ENCODE results near the gene SPIRE2.
"Not testable (repeated sequence)": the region's sequence is repeated elsewhere in the genome, so short reads cannot be mapped to it uniquely, and the experiment has no call there.

Gene SPIRE2

DNA sequence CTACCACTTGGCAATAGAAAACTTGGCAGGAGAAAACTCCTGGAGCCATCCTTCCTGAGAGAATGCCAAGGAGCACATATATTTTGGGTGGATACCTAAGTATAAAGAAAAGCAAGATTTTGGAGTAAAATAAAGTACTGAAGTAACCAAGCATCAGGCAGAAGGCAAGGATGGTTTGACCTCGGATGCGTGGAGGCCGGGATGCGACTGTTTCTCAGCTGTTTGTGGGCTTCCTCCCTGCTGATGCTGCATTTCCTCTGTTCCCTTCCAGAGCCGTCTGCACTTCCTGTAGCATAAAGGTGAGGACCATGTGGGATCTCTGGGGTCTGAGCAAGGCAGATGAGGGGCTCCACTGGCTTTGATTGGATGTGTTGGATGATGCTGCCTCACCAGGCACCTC lies 39.6 kb downstream of the SPIRE2 start:
- no peak for DNase-seq

DNA sequence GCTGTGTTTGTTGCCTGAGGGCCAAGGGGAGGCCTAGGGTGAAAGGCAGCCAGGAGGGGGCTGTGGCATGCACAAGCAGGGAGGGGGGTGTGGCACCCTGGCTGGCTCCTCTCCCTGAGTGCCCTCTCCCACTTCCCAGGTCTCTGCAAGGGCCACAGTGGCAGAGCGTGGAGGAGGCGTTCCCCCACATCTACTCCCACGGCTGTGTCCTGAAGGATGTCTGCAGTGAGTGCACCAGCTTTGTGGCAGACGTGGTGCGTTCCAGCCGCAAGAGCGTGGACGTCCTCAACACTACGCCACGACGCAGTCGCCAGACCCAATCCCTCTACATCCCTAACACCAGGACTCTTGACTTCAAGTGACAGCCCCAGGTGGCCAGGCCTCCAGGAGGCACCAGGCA lies 41.6 kb downstream of the SPIRE2 start:
- no peak for DNase-seq

DNA sequence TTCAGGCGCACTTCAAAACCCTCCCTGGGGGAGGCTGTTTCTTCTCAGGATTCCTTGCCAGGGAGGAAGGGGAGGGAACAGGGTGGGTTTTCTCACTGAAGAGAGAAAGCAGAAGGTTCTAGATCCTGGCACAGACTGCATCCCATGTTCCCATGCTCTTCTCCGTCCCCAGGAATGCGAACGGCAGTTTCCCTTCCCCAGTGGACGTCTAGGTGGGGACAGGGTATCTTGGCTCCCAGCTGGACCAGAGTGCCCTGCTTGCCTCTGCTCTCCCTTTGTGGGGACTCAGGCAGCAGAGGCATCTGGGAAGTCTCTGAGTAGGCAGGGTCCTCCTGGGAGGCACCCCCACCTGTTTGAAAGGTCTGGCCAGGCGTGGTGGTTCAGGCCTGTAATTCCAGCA lies 42.2 kb downstream of the SPIRE2 start:
- no peak for DNase-seq

DNA sequence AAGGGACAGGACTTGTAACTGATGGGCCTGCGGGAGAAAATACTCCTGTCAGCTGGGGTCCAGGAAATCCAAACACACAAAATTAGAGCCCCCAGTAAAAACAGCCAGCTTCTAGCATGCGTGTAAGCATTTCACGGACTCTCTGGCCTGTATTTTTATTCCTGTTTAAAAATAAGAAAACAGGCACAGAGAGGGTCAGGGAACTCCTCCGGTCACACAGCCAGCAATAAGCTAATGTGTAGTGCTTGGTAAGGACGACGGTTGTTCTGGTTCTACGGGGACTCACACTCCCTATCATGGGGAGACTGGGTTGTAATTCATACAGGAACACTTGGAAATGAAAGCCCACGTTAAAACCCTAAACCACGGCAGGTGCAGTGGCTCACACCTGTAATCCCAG lies 43.6 kb downstream of the SPIRE2 start:
- DNase-seq: no peak

DNA sequence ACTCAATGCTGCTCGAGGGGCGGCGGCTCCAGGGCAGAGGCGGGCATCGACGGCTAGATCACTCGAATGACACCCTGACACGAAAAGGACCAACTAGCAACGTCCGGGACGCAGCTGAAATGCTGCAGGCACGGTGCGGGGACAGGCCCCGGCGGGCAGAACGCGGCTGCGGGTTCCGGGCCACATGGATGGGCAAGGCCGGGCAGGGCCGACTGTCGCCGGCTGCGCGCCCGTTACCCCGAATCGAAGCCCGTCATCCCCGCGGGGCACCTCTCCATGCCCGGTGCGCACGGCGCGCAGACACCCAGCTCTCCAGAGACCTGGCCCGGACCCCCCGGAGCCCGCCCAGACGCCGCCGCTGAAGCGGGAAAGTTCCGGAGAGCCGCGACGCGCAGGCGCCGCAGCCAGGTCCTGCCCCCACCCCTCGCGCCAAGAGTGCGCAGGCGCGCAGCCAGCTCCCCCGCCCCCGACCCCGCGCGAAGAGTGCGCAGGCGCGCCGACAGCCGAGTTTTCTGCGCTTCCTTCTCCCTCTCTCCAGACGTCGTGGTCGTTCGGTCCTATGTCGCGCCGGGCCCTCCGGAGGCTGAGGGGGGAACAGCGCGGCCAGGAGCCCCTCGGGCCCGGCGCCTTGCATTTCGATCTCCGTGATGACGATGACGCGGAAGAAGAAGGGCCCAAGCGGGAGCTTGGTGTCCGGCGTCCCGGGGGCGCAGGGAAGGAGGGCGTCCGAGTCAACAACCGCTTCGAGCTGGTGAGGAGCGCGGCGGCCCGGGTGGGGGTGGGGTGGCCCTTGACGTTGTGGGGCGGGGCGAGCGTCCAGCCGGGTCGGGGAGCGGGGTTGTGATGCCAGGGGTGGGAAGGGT lies 45.1 kb downstream of the SPIRE2 start, which contains the start of gene TCF25:
TSS of gene TCF25 (plus strand) at position 484 of the 863 bp plus-strand sequence. CDS start at position 560, 76 bp downstream.
- peak; percentile 33 for DNase-seq

DNA sequence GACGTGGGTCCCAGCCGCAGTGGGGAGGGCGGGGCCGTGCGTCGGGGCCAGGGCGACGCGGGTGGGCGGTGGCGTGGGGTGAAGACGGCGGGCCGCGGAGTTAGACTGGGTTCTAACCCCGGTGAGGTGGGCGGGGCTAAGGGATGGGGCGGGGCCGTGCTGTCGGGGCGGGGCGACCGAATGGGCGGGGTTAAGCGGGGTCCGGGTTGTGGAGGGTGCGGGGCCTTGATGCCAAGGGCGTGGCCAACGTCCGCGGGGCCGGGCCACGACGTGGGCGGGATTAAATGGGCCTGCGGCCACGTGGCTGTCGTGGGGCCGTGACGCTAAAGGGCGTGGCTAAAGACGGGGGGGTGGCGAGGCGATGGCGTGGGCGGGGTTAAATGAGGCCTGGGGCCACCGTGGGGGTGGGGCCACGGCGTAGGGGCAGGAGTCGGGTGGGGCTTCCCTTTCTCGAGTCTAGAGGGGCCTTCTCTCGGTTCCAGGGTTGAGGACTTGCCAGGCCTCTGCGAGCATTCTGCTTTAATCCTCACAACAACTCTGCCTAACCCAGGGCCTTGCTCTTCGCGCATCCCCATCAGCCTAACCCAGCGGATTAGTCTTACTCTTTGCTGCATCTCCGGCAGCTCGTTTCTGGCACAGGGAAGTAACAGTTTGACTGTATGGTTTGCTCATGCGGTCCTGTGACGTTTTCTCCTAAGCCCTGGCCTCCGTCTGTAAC lies 45.9 kb downstream of the SPIRE2 start:
- peak; percentile 4 for DNase-seq

DNA sequence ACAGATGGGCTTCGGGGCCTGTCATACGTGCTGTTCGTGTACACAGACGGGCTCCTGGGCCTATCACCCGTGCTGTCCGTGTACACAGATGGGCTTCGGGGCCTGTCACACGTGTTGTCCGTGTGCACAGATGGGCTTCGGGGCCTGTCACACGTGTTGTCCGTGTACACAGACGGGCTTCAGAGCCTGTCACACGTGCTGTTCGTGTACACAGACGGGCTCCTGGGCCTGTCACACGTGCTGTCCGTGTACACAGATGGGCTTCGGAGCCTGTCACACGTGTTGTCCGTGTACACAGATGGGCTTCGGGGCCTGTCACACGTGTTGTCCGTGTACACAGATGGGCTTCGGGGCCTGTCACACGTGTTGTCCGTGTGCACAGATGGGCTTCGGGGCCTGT lies 50.8 kb downstream of the SPIRE2 start:
- DNase-seq: not testable (repeated sequence)

DNA sequence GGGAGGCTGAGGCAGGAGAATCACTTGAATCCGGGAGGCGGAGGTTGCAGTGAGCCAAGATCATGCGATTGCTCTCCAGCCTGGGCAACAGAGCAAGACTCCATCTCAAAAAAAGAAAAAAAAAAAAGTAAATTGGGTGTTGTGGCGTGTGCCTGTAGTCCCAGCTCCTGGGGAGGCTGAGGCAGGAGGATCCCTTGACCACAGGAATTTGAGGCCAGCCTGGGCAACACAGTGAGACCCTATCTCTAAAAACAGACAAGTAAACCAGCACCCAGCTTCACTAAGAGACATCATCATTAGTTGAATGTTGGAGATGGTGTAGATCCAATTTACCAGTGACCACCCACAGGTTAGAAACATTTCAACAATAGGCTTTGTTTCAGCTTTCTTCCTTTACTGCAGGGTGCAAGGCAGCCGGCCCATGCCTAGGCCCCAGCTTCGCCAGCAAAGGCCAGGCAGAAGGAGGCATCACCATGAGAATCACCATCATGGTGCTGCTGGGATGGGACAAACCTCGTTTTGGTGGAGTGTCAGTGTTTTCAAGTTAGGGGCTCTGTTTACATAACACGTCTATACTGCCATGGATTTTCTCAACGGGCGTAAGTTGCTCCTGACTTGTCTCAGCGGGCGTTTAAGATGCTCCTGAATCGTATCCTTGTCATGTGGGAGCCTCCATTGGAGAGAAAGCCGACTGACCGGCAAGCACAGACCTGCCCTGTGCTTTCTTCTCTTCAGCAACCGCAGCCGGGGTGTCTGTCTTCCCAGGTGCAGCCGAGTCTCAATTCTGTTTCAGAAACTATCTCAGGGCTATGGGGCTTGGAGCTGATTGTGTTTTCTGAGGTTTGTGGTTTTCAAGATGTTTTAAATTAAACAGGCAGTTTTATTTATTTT lies 52.4 kb downstream of the SPIRE2 start:
- no peak for DNase-seq

DNA sequence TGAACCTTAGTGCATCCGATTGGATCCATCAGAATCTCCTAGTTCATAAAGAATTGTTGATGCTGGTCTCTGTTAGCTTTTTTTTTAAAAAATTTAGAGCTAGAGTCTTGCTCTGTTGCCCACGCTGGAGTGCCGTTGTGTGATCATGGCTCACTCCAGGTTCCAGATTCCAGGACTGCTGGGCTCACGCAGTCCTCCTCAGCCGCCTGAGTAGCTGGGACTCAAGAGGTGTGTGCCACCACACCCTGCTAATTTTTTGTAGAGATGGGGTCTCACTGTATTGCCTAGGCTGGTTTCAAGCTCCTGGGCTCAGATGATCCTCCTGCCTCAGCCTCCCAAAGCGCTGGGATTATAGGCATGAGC lies 53.1 kb downstream of the SPIRE2 start:
- DNase-seq: no peak

DNA sequence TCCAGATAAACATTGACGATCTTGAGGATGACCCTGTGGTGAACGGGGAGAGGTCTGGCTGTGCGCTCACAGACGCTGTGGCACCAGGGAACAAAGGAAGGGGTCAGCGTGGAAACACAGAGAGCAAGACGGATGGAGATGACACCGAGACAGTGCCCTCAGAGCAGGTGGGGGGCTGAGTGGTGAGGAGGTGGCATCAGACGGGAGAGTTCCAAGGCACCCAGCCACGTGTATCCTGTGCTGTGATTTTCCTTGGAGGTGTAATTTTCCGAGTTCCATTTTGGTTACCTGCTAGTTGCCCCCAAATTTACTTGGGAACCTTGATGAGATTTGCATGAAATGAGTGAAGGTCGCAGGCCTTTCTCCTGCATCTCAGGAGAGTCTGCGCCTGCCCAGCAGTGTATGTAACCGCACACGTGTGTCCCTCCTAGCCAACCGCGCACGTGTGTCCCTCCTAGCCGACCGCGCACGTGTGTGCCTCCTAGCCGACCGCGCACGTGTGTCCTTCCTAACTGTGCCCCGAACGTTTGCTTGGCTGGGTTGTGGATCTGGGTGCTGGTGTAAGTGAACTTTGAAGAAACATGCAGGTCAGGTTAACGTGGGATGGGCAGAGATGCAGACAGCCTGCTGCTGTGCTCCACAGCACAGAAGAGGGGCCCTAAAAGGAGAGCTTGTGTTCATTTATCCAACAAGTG lies 55.2 kb downstream of the SPIRE2 start:
- DNase-seq: no peak

DNA sequence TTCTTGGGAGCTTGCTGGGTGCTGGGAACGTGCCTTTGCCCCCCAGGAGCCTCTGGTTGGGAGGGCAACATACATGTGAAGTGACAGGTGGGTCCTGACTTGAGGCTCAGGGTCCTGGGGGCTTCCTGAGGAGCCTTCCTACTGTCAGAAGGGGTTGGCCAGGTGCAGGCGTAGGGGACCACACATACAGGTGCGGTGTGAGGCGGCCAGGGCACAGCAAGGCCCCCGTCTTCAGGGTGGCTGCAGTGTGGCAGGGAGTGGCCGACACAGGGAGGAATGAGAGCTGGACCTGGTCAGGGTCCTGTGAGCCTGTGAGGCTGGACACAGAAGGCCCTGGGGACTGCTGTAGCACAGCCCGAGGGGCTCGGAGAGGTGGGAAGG lies 55.8 kb downstream of the SPIRE2 start:
- no peak for DNase-seq

DNA sequence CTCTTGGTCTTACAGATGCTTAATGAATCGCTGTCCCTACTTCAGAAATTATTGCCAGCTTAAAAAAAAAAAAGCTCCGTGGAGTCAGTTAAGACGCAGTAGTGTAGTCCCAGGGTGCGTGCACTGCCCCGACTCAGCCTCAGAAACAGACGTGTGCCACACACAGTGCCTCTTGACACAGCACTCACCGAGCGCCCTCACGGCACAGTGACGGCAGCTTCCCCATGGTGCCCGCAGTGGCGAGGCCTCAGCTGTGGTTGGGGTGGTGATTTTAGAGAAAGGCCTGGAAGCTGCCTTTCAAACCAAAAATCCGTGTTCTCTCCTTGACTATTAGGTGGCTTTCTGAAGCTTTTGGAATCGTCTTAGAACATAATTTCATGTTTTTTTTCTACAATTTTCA lies 59.0 kb downstream of the SPIRE2 start:
- no peak for DNase-seq

DNA sequence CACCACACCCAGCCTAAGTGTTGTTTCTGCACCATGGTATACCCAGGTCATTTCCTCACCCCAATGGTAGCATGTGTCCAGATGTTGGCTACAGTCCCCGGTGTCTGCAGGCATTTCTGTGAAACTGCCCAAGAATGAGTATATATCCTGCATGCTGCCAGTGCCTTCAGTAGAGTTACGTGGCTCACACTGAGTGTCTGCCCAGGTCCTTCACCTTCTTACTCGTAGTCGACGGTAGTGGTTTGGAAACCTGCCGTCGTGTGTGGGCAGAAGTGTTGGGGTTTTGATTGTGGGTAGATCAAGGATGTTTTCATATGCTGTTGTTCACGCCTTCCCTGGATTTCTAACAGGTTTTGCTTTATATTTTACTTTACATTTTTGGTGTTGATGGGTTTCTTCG lies 61.9 kb downstream of the SPIRE2 start:
- DNase-seq: no peak

DNA sequence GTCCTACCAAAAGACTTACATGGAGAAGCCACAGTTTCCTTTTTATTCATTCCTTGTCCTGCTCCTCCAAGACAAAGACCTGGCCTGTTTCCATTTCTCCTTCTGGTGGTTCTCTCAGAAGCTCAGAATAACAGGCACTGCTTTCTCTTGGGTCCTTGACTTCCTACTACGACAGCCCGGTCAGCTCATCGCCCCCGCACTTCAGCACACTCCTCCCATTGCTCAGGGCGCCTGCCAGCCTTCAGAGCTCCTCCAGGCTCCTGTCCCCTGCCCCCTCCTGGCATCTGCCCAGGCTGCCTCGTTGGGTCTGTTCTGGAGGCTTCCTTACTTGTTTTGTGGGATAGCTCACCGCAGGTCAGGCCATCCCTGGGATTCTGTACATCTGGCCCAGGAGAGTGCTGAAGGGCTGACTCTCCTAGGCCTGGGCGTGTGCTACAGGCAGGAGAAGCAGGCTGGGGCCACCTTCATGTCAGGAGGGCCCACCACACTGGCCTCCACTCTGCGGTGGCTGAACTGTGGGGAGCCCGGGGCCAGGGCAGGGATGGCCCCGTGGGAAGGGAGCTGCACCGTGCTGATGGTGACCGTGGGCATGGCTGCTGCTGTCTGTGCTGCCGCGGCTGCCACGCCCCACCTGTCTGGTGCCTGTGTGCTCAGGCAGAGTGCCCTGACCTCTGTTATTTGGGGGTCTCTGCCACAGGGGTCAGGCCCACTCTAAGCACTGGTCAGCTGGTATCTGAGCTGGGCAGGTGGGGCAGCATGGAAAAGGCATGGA lies 62.8 kb downstream of the SPIRE2 start:
- no peak for DNase-seq

DNA sequence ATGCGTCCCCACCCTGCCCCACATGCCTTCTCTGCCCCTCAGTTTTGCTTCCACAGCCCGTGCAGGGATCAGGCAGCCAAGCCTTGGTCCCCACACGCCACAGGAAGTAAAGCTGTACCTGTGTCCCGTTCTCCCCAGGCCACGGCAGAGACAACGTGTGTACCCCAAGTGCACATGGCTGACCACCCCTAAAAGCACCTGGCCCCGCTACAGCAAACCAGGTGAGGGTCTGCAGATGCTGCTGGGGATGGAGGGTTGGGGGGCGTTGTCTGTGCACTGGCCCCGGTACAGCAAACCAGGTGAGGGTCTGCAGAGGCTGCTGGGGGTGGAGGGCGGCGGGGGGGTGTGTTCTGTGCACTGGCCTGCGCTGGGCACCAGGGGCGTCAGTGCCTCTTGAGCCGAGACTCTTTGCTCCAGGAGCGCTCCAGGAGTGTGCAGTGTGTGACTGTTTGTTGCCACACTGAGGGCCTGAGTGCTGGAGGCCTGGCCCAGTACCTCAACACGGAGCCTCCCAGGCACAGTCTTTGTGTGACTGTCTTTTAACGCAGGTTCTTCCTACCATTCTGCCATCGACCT lies 63.9 kb downstream of the SPIRE2 start:
- DNase-seq: no peak

DNA sequence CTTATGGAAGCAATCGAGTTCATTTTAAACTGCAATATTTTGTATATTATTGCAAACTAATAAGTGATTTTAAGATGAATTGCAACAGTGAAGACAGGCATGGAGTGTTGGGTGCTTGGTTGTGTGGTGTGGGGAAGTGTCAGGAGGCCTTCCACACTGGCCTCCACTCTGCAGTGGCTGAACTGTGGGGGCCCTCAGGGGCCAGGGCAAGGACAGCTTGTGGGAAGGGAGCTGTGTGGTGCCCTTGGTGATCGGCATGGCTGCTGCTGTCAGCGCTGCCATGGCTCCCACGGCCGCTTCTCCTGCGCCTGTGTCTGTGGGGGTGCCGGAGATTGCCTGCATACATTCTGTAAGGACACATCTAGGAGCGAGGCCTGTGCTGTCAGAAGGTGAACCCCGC lies 64.4 kb downstream of the SPIRE2 start:
- no peak for DNase-seq

DNA sequence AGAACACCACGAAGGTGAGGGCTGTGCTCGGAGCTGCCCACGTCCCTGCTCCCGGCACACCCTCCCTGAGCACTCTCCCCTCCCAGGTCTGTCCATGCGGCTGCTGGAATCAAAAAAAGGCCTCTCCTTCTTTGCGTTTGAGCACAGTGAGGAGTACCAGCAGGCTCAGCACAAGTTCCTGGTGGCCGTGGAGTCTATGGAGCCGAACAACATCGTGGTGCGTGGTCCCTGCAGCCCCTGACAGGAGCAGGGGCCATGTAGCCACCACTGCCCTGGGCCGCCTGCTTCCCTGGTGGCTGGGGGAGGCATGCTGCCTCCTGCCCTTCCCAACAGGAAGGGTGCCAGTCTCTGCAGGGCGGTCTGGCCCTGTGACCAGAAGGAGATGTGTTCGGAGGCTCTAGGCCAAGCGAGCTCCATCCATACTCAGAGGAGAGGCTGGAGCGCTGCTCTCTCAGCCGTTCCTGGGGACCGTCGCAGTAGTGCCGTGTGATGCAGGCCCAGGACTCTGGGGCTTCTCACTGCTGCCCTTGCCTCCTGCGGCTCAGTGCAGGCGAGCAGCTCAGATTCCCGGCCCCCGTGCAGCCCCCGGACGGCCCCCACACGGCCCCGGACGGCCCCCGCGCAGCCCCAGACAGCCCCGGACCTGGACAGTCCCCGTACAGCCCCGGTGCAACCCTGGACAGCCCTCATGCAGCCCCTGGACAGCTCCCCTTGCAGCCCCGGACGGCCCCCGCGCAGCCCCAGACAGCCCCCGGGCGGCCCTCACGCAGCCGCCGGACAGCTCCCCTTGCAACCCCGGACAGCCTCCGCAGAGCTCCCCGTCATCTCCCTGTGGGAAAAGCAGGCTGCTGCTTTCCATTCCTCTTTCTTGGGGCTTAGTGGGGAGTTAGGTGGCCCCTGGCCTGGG lies 65.6 kb downstream of the SPIRE2 start:
- no peak for DNase-seq

DNA sequence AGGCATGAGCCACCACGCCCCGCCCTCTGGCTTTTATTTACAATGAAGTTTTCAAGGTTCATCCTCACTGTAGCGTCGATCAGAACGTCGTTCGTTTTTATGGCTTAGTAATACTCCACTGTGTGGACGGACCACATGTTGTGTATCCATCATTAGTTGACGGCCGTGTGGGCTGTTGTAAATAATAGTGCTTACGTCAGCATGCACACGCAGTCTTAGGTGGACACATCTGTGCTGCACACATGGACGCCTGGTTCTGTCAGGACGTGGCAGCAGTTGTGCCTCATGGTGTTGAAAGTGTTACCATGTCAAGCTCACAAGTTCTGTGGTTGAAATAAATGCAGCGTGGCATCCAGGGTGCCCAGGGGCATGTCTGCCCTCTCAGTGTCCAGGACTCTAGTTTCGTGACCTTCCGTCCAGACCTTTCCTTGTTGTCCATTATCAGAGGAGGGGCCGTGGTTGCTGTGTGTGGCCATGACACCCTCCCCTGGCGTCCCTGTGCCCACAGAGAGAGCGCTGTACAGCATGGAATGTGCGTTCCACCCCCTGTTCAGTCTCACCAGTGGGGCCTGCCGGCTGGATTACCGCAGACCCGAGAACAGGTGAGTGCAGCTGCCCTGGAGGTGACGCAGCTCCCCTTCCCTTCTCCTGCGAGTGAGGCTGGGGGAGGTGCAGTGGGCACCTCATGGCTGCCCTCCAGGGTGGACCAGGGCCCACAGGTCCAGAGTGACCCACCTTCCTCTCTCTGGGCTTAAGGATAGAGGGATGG lies 67.4 kb downstream of the SPIRE2 start:
- no peak for DNase-seq

DNA sequence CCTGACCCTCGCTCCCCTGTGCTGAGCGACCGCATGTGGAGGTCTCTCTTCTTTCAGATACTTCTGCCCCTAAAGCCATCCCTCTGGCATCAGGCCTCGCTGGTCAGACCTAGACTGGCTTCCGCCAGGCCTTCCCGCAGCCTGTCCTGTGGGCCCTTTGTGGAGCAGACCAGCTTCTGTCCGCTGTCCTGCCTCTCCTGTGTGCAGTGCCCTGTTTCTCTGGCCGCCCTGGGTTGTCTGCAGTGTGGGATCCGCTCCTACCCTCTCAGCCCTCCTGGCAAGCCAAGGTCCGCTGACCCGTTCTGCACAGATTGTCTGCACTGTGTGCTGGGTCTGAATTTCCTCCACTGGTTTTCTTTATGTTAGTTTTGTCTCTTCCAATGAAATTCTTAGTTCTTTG lies 68.9 kb downstream of the SPIRE2 start:
- no peak for DNase-seq

Measured in NCI-H1417 treated with DMSO at 0.1 percent for 48 hours (cell line).